Subcutaneous abdominal adipose tissue (tissue), 5 donors: ENCODE data around the gene COQ10B.
"Not testable (repeated sequence)": the region's sequence is repeated elsewhere in the genome, so short reads cannot be mapped to it uniquely, and the experiment has no call there.

ENCODE experiments used
- H3K27ac ChIP-seq: one replicate; pipeline ENCODE4 v1.7.0; 2013; ENCODE audit warnings: low read depth, mild to moderate bottlenecking, inconsistent platforms, low read length, moderate library complexity
- H3K27me3 ChIP-seq, 5 donors: one replicate each; pipeline ENCODE4 v1.7.0; 2013; ENCODE audit warnings: low read length in 5 of 5, inconsistent platforms in 1 of 5; ENCODE audit not compliant: control insufficient read depth in 5 of 5, insufficient read depth in 4 of 5
- H3K36me3 ChIP-seq, 5 donors: one replicate each; pipeline ENCODE4 v1.7.0; 2013; ENCODE audit warnings: low read length in 5 of 5; ENCODE audit not compliant: control insufficient read depth in 5 of 5, insufficient read depth in 5 of 5
- H3K4me1 ChIP-seq, 5 donors: one replicate each; pipeline ENCODE4 v1.7.0; 2013; ENCODE audit warnings: low read length in 5 of 5, mild to moderate bottlenecking in 3 of 5, moderate library complexity in 1 of 5; ENCODE audit not compliant: control insufficient read depth in 5 of 5, insufficient read depth in 5 of 5
- H3K4me3 ChIP-seq, 5 donors: one replicate each; pipeline ENCODE4 v1.7.0; 2013; ENCODE audit warnings: low read length in 5 of 5, low read depth in 1 of 5
- H3K9ac ChIP-seq, 5 donors: one replicate each; pipeline ENCODE4 v1.7.0; 2013; ENCODE audit warnings: low read length in 5 of 5, mild to moderate bottlenecking in 4 of 5, moderate library complexity in 3 of 5
- H3K9me3 ChIP-seq, 5 donors: one replicate each; pipeline ENCODE4 v1.7.0; 2013; ENCODE audit warnings: low read length in 5 of 5; ENCODE audit not compliant: control insufficient read depth in 5 of 5
- donor health status: healthy.
- donor health status: healthy.
- donor health status: healthy.
- donor health status: healthy.
- donor health status: healthy.

Gene COQ10B

DNA sequence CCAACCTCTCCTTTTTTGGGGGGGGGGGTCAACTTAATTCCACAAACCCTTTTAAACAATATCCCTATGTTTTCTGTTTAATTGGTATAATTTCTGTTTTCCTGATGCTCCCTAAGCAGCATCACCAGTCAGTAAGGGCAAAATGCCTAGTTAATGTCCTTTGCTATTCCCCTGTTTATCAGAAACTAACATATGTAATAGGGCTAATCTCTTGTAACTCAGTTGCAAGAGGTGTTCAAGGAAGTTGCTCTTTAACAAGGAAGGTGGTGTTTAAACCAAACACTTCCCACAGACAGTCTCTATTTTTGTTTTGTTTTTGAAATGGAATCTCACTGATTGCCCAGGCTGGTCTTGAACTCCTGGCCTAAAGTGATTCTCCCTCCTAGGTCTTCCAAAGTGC is 6.5 kb upstream of the COQ10B start:
- Histone ChIP-seq H3K27me3 (no peaks in the 10 kb centered on the region), H3K36me3 (no peaks in the 10 kb centered on the region), H3K4me1 (peaks cover 0 to 12% (median 0%) of the 10 kb centered on the region in 5 donors), H3K9ac (no peak overlapping the region), H3K9me3 (no peaks in the 10 kb centered on the region), H3K4me3 (no peak overlapping the region), H3K27ac (no peak overlapping the region)

DNA sequence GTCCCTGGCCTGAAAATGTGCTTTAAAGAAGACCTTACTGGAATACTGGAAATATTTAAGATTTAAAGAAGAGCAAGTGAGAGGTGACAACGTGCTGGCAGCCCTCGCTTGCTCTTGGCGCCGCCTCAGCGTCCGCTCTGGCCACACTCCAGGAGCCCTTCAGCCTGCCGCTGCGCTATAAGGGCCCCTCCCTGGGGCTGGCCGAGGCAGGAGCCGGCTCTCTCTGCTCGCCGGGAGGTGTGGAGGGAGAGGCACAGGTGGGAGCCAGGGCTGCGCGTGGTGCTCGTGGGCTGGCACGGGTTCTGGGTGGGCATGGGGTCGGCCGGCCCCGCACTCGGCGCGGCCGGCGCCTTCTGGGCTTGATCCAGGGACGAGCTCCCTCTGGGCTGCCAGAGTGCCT is 2.9 kb upstream of the COQ10B start:
- H3K27ac ChIP-seq: no peak overlapping the region
- no peak overlapping the region for H3K9ac ChIP-seq
- no peak overlapping the region for H3K4me3 ChIP-seq
- H3K36me3 ChIP-seq: no peaks in the 10 kb centered on the region
- peaks cover 2 to 30% (median 18%) of the 10 kb centered on the region in 5 donors for H3K4me1 ChIP-seq
- H3K9me3 ChIP-seq: no peaks in the 10 kb centered on the region
- no peaks in the 10 kb centered on the region for H3K27me3 ChIP-seq

DNA sequence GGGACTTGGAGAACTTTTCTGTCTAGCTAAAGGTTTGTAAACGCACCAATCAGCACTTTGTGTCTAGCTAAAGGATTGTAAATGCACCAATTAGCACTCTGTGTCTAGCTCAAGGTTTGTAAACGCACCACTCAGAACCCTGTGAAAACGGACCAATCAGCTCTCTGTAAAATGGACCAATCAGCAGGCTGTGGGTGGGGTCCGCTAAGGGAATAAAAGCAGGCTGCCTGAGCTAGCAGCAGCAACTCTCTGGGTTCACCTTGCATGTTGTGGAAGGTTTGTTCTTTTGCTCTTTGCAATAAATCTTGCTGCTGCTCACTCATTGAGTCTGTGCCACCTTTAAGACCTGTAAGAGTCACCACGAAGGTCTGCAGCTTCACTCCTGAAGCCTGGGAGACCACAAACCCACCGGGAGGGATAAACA is 2.4 kb upstream of the COQ10B start:
- peaks cover 2 to 27% (median 18%) of the 10 kb centered on the region in 5 donors for H3K4me1 ChIP-seq
- not testable (repeated sequence) for H3K4me3 ChIP-seq, H3K9ac ChIP-seq, H3K27ac ChIP-seq, H3K27me3 ChIP-seq, H3K36me3 ChIP-seq, H3K9me3 ChIP-seq

DNA sequence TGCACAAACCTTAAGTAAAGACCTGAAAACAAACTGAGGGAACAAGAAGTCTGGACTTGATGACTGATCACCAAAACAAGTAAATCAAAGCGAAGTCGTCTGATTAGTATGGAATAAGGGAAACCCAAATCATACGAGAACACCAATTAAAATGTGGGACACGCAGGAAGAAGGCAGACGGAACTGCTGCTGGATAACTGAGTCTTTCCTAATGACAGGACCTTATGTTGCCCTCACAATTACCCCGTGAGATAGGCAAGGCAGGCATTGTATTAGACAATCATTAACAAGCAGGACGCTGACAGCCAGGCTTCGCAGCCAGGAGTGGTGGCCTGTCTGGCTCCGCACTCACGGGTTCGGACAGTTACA is 614 bp upstream of the COQ10B start:
- Histone ChIP-seq H3K4me3 (peak overlapping the region; percentile 74 to 98 (median 87)), H3K27me3 (no peaks in the 10 kb centered on the region), H3K36me3 (no peaks in the 10 kb centered on the region), H3K9ac (peak overlapping the region; percentile 76 to 97 (median 87)), H3K27ac (peak overlapping the region; percentile 99), H3K9me3 (no peaks in the 10 kb centered on the region), H3K4me1 (peaks cover 2 to 27% (median 18%) of the 10 kb centered on the region in 5 donors)

DNA sequence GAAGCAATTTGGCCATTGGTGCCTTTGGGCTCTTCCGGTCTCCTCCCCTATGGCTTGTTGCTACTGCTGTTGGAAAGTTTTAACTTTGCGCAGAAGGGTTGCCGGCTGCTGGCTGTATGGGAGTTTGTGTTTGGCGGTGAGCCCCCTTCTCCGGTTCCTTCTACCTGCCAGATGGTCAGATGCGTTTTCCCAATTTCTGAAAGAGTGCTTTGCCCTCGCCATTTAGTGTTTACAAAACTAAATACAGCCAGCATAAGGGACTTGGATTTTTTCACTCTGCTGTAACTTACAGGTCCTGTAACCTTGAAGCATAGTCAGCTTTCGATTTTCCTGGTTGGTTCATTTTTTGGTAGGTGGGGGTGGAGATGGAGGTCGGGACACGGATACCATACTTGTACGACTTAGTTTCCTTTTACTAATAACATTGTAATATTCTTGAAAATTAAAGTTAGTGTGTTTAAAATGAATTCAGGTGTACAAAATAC is 604 bp downstream of the COQ10B start:
- Histone ChIP-seq H3K9ac (peak overlapping the region; percentile 88 to 100 (median 99)), H3K27me3 (no peaks in the 10 kb centered on the region), H3K9me3 (no peaks in the 10 kb centered on the region), H3K4me1 (peaks cover 2 to 30% (median 20%) of the 10 kb centered on the region in 5 donors), H3K27ac (peak overlapping the region; percentile 99), H3K36me3 (no peaks in the 10 kb centered on the region), H3K4me3 (peak overlapping the region; percentile 79 to 98 (median 87))

DNA sequence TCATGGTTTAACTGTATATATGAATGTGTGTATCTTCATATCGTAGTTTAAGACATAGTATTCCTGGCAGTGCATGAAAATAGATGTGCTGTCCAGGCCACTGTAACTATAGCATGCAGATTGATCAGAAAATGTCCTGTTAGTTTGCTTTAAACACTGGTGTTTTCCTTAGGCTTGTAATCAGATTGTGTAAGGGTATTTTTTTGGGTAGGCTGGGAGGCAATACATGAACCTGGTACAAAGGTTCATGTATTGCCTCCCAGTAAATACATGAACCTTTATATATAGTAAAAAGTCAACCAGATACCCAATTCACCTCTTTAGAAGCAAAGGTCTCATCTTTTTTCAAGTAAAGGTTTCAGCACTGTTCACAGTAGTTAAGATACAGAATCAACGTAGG is 1.6 kb downstream of the COQ10B start:
- peak overlapping the region; percentile 79 to 98 (median 87) for H3K4me3 ChIP-seq
- peak overlapping the region; percentile 99 for H3K27ac ChIP-seq
- H3K4me1 ChIP-seq: peaks cover 2 to 34% (median 20%) of the 10 kb centered on the region in 5 donors
- peaks cover 0 to 3% (median 2%) of the 10 kb centered on the region in 5 donors for H3K36me3 ChIP-seq
- H3K27me3 ChIP-seq: no peaks in the 10 kb centered on the region
- H3K9me3 ChIP-seq: no peaks in the 10 kb centered on the region
- peak overlapping the region in 3 of 5 donors; percentile 43 to 100 (median 96) for H3K9ac ChIP-seq

DNA sequence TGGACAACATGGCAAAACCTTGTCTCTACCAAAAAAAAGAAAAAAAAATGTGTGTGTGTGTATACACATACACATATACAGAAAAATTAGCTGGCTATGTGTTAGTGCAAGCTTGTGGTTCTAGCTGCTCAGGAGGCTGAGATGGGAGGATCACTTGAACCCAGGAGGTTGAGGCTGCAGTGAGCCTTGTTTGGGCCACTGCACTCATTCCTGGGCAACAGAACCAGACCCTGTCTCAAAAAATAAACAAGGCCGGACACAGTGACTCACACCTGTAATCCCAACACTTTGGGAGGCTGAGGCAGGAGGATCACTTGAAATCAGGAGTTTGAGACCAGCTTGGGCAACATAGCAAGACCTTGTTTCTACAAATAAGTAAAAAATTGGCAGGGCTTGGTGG is 2.1 kb downstream of the COQ10B start:
- peaks cover 2 to 34% (median 20%) of the 10 kb centered on the region in 5 donors for H3K4me1 ChIP-seq

GRCh38 chr2:197460649-197461048 is 7.3 kb downstream of the COQ10B start:
- no peaks in the 10 kb centered on the region for H3K27me3 ChIP-seq
- no peaks in the 10 kb centered on the region for H3K9me3 ChIP-seq
- peaks cover 0 to 21% (median 13%) of the 10 kb centered on the region in 5 donors for H3K4me1 ChIP-seq
- peaks cover 11 to 32% (median 23%) of the 10 kb centered on the region in 5 donors for H3K36me3 ChIP-seq
- peak overlapping the region; percentile 16 for H3K27ac ChIP-seq
- H3K4me3 ChIP-seq: no peak overlapping the region
- no peak overlapping the region for H3K9ac ChIP-seq

More for the DNA sequence above, 2.1 kb downstream of the COQ10B start:
- Histone ChIP-seq H3K27ac (no peak overlapping the region), H3K36me3 (peaks cover 3 to 8% (median 6%) of the 10 kb centered on the region in 5 donors), H3K9me3 (no peaks in the 10 kb centered on the region), H3K4me3 (no peak overlapping the region), H3K9ac (no peak overlapping the region), H3K27me3 (no peaks in the 10 kb centered on the region)

DNA sequence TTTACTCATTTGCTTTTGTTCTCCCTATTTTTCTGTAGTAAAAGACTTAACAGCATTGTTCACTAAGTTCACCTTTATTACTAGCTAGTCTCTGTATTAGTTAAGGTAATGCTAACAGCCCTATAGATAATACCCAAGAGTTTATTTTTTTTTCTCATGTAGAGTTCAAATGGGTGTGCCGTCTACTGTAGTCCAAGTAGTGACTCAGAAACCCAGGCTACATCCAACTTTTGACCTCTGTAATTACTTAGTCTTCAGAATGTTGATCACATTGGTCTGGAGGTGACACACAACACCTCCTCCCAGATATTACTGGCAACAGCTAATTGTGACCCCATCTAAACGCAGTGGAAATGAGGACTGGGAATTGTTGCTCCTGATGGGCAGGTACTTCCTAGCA is 7.7 kb downstream of the COQ10B start:
- Histone ChIP-seq H3K27me3 (no peaks in the 10 kb centered on the region), H3K4me1 (peaks cover 0 to 21% (median 13%) of the 10 kb centered on the region in 5 donors), H3K9ac (no peak overlapping the region), H3K9me3 (no peaks in the 10 kb centered on the region), H3K36me3 (peaks cover 12 to 36% (median 26%) of the 10 kb centered on the region in 5 donors), H3K27ac (peak overlapping the region; percentile 16), H3K4me3 (no peak overlapping the region)

DNA sequence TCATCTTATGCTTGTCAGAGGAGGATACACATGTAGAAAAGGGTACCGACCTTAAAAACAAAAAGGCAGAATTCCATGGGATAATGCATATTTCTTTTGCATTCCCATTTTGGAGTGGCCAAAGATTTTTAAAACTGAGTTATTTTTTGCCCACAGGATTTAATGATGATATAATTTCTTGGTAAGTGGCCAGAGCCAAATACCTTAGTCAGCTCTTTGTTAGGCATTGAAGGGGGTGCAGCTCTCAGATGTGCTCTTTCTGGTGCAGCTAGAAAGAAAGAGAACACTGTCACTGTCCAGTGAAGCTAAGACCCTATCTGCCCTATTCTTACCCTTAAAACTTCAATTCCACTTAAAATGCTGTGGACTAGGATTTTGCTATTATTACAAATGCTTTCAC is 10.8 kb downstream of the COQ10B start:
- no peaks in the 10 kb centered on the region for H3K27me3 ChIP-seq
- H3K27ac ChIP-seq: no peak overlapping the region
- no peak overlapping the region for H3K9ac ChIP-seq
- H3K36me3 ChIP-seq: peaks cover 22 to 59% (median 43%) of the 10 kb centered on the region in 5 donors
- H3K9me3 ChIP-seq: no peaks in the 10 kb centered on the region
- no peak overlapping the region for H3K4me3 ChIP-seq
- H3K4me1 ChIP-seq: peaks cover 0 to 21% (median 7%) of the 10 kb centered on the region in 5 donors
